SK-N-SH treated with all-trans-retinoic acid at 6 μM for 48 hours (cell line): ENCODE data around the gene GNPTG.

Experiments
- ATAC-seq: fragments of 200-7000 bp; cut with Tn5 transposase; 3 replicates; pipeline ENCODE4 v1.9.1; 2020; ENCODE audit warnings: mild to moderate bottlenecking, moderate library complexity
- ARNTL ChIP-seq: fragments of 450-650 bp; formaldehyde crosslinking; IDR thresholded peaks from 2 replicates; pipeline ENCODE4 v1.5.0; 2020; ENCODE audit warnings: low read depth, mild to moderate bottlenecking, moderate library complexity, borderline replicate concordance
- BACH2 ChIP-seq: fragments of 250-450 bp; sonication (Bioruptor Pico); IDR thresholded peaks from 2 replicates; pipeline ENCODE4 v1.9.0; 2021; ENCODE audit warnings: mild to moderate bottlenecking, borderline replicate concordance
- CSDC2 ChIP-seq: fragments of 250-450 bp; sonication (Bioruptor Pico); IDR thresholded peaks from 2 replicates; pipeline ENCODE4 v1.5.0; 2020; ENCODE audit warnings: mild to moderate bottlenecking, moderate library complexity
- GLIS3 ChIP-seq: fragments of 250-450 bp; sonication (Bioruptor Pico); IDR thresholded peaks from 2 replicates; pipeline ENCODE4 v1.5.0; 2020; ENCODE audit warnings: mild to moderate bottlenecking, moderate library complexity
- ISL1 ChIP-seq: fragments of 250-450 bp; sonication (Bioruptor Pico); IDR thresholded peaks from 2 replicates; pipeline ENCODE4 v2.1.2; 2022; ENCODE audit warnings: mild to moderate bottlenecking, moderate library complexity
- OSR1 ChIP-seq: fragments of 250-450 bp; sonication (Bioruptor Pico); IDR thresholded peaks from 2 replicates; pipeline ENCODE4 v1.8.0; 2022; ENCODE audit warnings: moderate library complexity, mild to moderate bottlenecking, inconsistent platforms
- PPARA ChIP-seq: fragments of 250-450 bp; sonication (Bioruptor Pico); IDR thresholded peaks from 2 replicates; pipeline ENCODE4 v1.5.0; 2020; ENCODE audit warnings: mild to moderate bottlenecking, borderline replicate concordance
- SNAI2 ChIP-seq: fragments of 250-450 bp; sonication (Bioruptor Pico); IDR thresholded peaks from 2 replicates; pipeline ENCODE4 v1.5.0; 2020; ENCODE audit warnings: mild to moderate bottlenecking, moderate library complexity
- TCF4 ChIP-seq: fragments of 250-450 bp; sonication (Bioruptor Pico); IDR thresholded peaks from 2 replicates; pipeline ENCODE4 v1.8.0; 2021; ENCODE audit warnings: mild to moderate bottlenecking, moderate library complexity, borderline replicate concordance
- TOX ChIP-seq: fragments of 250-450 bp; sonication (Bioruptor Pico); IDR thresholded peaks from 2 replicates; pipeline ENCODE4 v1.8.0; 2021; ENCODE audit warnings: mild to moderate bottlenecking, moderate library complexity, borderline replicate concordance
- ZC3H10 ChIP-seq: fragments of 250-450 bp; sonication (Bioruptor Pico); IDR thresholded peaks from 2 replicates; pipeline ENCODE4 v1.5.1; 2021; ENCODE audit warnings: mild to moderate bottlenecking, moderate library complexity
- ZFP3 ChIP-seq: fragments of 250-450 bp; sonication (Bioruptor Pico); IDR thresholded peaks from 2 replicates; pipeline ENCODE4 v1.5.0; 2020; ENCODE audit warnings: mild to moderate bottlenecking, moderate library complexity
- ZFP30 ChIP-seq: fragments of 450-650 bp; formaldehyde crosslinking; IDR thresholded peaks from 2 replicates; pipeline ENCODE4 v1.5.0; 2022; ENCODE audit warnings: mild to moderate bottlenecking, moderate library complexity
- ZNF565 ChIP-seq: fragments of 450-650 bp; formaldehyde crosslinking; conservative IDR thresholded peaks from 2 replicates; pipeline ENCODE4 v1.5.0; 2020; ENCODE audit warnings: low read depth, mild to moderate bottlenecking, moderate library complexity
- ZNF70 ChIP-seq: fragments of 450-650 bp; formaldehyde crosslinking; IDR thresholded peaks from 2 replicates; pipeline ENCODE4 v1.5.0; 2020; ENCODE audit warnings: mild to moderate bottlenecking, moderate library complexity
- TF ChIP-seq, protein P1 (sequence below): fragments of 250-450 bp; sonication (Bioruptor Pico); IDR thresholded peaks from 2 replicates; pipeline ENCODE4 v1.8.0; 2020; ENCODE audit warnings: mild to moderate bottlenecking, moderate library complexity, borderline replicate concordance
- TF ChIP-seq, protein P2 (sequence below): fragments of 250-450 bp; sonication (Bioruptor Pico); IDR thresholded peaks from 2 replicates; pipeline ENCODE4 v1.5.1; 2021; ENCODE audit warnings: mild to moderate bottlenecking, moderate library complexity
- TF ChIP-seq, protein P3 (sequence below): fragments of 250-450 bp; sonication (Bioruptor Pico); IDR thresholded peaks from 2 replicates; pipeline ENCODE4 v1.5.0; 2020; ENCODE audit warnings: mild to moderate bottlenecking, moderate library complexity
- TF ChIP-seq, protein P4 (sequence below): fragments of 250-450 bp; sonication (Bioruptor Pico); IDR thresholded peaks from 2 replicates; pipeline ENCODE4 v1.8.0; 2021; ENCODE audit warnings: low read depth, mild to moderate bottlenecking, moderate library complexity, borderline replicate concordance

Gene GNPTG

DNA sequence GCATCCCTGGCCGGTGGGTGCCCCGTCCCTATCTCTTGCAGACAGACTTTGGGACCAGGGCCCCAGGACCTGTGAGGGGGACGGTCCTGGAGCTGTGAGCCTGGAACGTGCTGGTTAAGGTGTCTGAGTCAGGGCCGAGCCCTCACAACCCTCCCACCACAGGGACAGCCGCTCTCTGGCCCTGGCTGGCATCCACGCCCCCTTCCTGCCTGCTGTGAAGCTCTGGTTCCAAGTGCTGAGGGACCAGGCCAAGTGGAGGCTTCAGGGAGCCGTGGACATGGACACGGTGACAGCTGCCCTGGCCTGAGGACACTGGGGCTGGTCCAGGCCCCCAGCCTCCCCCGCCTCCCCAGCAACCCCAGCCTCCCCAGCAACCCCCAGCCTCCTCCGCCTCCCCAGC, 6.6 kb upstream of the GNPTG start:
- TF ChIP-seq ISL1 (no peak), ZC3H10 (no peak), CSDC2 (CRISPR knock-in tag) (no peak), GLIS3 (no peak), ZNF70 (CRISPR knock-in tag) (no peak)
- TF ChIP-seq, protein P1, sequence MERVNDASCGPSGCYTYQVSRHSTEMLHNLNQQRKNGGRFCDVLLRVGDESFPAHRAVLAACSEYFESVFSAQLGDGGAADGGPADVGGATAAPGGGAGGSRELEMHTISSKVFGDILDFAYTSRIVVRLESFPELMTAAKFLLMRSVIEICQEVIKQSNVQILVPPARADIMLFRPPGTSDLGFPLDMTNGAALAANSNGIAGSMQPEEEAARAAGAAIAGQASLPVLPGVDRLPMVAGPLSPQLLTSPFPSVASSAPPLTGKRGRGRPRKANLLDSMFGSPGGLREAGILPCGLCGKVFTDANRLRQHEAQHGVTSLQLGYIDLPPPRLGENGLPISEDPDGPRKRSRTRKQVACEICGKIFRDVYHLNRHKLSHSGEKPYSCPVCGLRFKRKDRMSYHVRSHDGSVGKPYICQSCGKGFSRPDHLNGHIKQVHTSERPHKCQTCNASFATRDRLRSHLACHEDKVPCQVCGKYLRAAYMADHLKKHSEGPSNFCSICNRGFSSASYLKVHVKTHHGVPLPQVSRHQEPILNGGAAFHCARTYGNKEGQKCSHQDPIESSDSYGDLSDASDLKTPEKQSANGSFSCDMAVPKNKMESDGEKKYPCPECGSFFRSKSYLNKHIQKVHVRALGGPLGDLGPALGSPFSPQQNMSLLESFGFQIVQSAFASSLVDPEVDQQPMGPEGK = no peak
- TF ChIP-seq, protein P2, sequence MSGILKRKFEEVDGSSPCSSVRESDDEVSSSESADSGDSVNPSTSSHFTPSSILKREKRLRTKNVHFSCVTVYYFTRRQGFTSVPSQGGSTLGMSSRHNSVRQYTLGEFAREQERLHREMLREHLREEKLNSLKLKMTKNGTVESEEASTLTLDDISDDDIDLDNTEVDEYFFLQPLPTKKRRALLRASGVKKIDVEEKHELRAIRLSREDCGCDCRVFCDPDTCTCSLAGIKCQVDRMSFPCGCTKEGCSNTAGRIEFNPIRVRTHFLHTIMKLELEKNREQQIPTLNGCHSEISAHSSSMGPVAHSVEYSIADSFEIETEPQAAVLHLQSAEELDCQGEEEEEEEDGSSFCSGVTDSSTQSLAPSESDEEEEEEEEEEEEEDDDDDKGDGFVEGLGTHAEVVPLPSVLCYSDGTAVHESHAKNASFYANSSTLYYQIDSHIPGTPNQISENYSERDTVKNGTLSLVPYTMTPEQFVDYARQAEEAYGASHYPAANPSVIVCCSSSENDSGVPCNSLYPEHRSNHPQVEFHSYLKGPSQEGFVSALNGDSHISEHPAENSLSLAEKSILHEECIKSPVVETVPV (CRISPR knock-in tag) = no peak
- no peak for ATAC-seq

DNA sequence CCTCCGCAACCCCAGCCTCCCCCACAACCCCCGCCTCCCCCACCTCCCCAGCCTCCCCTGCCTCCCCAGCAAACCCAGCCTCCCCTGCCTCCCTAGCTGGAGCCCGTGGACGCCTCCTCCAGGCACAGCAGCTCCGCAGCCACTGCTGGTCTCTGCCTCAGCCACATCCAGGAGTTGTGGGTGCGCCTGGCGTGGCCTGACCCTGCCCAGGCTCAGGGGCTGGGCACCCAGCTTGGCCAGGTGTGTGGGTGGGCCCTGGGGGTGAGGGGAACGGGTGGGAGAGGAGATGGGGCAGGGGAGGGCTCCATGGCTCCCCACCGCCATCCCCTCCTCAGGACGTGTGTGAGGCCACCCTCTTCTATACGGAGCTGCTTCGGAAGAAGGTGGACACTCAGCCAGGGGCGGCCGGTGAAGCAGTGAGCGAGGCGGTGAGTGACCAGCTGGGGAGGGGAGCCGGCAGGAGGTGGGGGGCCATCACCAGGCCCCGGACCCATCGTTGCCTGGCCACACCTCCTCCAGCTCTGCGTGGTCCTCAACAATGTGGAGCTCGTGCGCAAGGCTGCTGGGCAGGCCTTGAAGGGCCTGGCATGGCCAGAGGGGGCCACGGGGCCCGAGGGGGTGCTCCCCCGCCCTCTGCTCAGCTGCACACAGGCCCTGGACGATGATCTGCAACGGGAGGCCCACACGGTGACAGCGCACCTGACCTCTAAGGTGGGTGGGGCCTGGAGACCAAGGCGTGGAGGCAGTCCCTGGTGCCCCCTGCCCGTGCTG, 5.9 kb upstream of the GNPTG start:
- TF ChIP-seq, protein P3, sequence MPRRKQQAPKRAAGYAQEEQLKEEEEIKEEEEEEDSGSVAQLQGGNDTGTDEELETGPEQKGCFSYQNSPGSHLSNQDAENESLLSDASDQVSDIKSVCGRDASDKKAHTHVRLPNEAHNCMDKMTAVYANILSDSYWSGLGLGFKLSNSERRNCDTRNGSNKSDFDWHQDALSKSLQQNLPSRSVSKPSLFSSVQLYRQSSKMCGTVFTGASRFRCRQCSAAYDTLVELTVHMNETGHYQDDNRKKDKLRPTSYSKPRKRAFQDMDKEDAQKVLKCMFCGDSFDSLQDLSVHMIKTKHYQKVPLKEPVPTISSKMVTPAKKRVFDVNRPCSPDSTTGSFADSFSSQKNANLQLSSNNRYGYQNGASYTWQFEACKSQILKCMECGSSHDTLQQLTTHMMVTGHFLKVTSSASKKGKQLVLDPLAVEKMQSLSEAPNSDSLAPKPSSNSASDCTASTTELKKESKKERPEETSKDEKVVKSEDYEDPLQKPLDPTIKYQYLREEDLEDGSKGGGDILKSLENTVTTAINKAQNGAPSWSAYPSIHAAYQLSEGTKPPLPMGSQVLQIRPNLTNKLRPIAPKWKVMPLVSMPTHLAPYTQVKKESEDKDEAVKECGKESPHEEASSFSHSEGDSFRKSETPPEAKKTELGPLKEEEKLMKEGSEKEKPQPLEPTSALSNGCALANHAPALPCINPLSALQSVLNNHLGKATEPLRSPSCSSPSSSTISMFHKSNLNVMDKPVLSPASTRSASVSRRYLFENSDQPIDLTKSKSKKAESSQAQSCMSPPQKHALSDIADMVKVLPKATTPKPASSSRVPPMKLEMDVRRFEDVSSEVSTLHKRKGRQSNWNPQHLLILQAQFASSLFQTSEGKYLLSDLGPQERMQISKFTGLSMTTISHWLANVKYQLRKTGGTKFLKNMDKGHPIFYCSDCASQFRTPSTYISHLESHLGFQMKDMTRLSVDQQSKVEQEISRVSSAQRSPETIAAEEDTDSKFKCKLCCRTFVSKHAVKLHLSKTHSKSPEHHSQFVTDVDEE (CRISPR knock-in tag) = no peak
- TF ChIP-seq PPARA (CRISPR knock-in tag) = no peak
- TF ChIP-seq TOX (CRISPR knock-in tag) = no peak
- no peak for TF ChIP-seq ZC3H10
- no peak for TF ChIP-seq ZNF70 (CRISPR knock-in tag)
- no peak for TF ChIP-seq OSR1
- TF ChIP-seq ARNTL (CRISPR knock-in tag) = no peak
- TF ChIP-seq SNAI2 = no peak
- ATAC-seq = no peak

DNA sequence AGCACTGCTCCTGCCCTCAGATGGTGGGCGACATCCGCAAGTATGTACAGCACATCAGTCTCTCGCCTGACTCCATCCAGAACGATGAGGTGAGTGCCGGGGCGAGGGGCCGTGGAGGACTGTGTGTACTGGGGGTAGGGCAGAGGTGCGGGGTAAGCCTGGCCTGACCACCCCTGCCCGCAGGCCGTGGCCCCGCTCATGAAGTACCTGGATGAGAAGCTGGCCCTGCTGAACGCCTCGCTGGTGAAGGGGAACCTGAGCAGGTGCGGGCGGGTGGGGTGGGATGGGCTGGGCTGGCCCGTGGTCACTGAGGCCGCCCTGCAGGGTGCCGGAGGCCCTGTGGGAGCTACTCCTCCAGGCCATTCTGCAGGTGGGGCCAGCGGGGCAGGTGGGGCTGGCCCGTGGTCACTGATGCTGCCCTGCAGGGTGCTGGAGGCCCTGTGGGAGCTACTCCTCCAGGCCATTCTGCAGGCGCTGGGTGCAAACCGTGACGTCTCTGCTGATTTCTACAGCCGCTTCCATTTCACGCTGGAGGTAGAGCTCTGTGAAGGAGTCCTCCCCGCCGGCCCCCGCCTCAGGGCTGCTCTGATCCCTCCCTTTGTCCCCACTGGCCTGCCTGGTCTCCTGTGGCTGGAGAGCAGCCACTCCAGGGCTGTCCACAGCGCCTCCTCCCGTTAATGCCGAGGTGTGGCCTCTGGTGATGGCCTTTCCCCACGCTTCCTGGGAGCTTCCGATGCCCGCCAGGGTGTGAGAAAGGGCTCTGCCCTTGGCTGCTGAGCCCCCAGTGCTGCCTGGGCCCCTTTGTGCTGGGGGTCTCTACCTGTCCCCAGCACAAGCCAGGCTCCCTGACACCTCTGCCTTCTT, 5.1 kb upstream of the GNPTG start:
- no peak for TF ChIP-seq CSDC2 (CRISPR knock-in tag)
- ATAC-seq = peak; percentile 27

DNA sequence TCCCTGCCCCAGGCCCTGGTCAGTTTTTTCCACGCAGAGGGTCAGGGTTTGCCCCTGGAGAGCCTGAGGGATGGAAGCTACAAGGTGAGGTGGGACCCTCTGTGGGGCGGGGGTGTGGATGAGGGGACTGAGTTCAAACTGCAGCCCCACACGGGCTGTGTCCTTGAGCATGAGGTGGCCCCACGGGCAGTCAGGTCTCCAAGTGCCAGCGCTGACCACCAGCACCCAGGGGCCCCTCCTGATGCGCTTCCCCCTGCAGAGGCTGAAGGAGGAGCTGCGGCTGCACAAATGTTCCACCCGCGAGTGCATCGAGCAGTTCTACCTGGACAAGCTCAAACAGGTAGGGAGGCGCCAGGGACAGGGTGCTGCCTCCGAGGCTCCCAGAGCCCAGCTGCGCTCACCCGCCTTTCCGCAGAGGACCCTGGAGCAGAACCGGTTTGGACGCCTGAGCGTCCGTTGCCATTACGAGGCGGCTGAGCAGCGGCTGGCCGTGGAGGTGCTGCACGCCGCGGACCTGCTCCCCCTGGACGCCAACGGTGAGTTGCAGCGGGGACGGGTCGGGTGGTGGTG, 4.4 kb upstream of the GNPTG start:
- no peak for ATAC-seq
- TF ChIP-seq, protein P4, sequence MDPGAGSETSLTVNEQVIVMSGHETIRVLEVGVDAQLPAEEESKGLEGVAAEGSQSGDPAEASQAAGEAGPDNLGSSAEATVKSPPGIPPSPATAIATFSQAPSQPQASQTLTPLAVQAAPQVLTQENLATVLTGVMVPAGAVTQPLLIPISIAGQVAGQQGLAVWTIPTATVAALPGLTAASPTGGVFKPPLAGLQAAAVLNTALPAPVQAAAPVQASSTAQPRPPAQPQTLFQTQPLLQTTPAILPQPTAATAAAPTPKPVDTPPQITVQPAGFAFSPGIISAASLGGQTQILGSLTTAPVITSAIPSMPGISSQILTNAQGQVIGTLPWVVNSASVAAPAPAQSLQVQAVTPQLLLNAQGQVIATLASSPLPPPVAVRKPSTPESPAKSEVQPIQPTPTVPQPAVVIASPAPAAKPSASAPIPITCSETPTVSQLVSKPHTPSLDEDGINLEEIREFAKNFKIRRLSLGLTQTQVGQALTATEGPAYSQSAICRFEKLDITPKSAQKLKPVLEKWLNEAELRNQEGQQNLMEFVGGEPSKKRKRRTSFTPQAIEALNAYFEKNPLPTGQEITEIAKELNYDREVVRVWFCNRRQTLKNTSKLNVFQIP (CRISPR knock-in tag) = no peak
- TF ChIP-seq PPARA (CRISPR knock-in tag) (no peak), ARNTL (CRISPR knock-in tag) (no peak), ZFP30 (CRISPR knock-in tag) (no peak), SNAI2 (no peak), ZNF70 (CRISPR knock-in tag) (no peak), TCF4 (CRISPR knock-in tag) (no peak), ISL1 (no peak), OSR1 (no peak), ZFP3 (CRISPR knock-in tag) (no peak), ZNF565 (no peak), BACH2 (CRISPR knock-in tag) (no peak), CSDC2 (CRISPR knock-in tag) (no peak)
- TF ChIP-seq, protein P3 (CRISPR knock-in tag) = no peak
- TF ChIP-seq, protein P2 (CRISPR knock-in tag) = no peak
